Naive thymus-derived CD8-positive, alpha-beta T cell (primary cell): Measurements from ENCODE around the gene LRRC25. TPM values are rescaled to one million over a fixed set of nuclear protein-coding genes. Genes with fewer than 3 reads are reported as not detected.
"Not testable (repeated sequence)": the region's sequence is repeated elsewhere in the genome, so short reads cannot be mapped to it uniquely, and the experiment has no call there.

ENCODE experiments used
- ATAC-seq, 2 donors: fragments of 150-1000 bp; cut with Tn5 transposase in 1 of 2; sonication (Bioruptor Pico), chemical (Tn5 transposase) in 1 of 2; 1 replicate in 1 of 2; 2 replicates in 1 of 2; pipeline ENCODE4 v1.10.0; 2021; ENCODE audit warnings: mild to moderate bottlenecking in 2 of 2, moderate library complexity in 2 of 2
- POLR2A ChIA-PET: fragments of 350-600 bp; sonication (Branson Sonifier 250); formaldehyde crosslinking; loops from one replicate; lab custom pipeline; 2021; ENCODE audit warnings: antibody characterized with exemption; lab: Charles Lee
- DNase-seq, 10 donors: peaks; one replicate each; pipeline versions ENCODE4 v3.0.0 to v3.0.0-alpha.2; 2020 to 2022
- H3K27ac Mint-ChIP-seq, 10 donors: one replicate each; pipeline ENCODE4 v1.8.0; 2020 to 2022; ENCODE audit warnings: mild to moderate bottlenecking in 10 of 10, mixed read lengths in 10 of 10, moderate library complexity in 4 of 10, inconsistent platforms in 1 of 10
- H3K27me3 Mint-ChIP-seq, 5 donors: one replicate each; pipeline ENCODE4 v1.8.0; 2021 to 2022; ENCODE audit warnings: mixed read lengths in 5 of 5
- H3K36me3 Mint-ChIP-seq, 3 donors: one replicate each; pipeline ENCODE4 v1.8.0; 2020 to 2022; ENCODE audit warnings: mixed read lengths in 3 of 3, mild to moderate bottlenecking in 2 of 3, inconsistent platforms in 1 of 3
- H3K4me1 Mint-ChIP-seq, 4 donors: one replicate each; pipeline ENCODE4 v1.8.0; 2021 to 2022; ENCODE audit warnings: mixed read lengths in 4 of 4
- H3K4me3 Mint-ChIP-seq, 10 donors: one replicate each; pipeline ENCODE4 v1.8.0; 2020 to 2022; ENCODE audit warnings: mild to moderate bottlenecking in 10 of 10, mixed read lengths in 10 of 10, moderate library complexity in 6 of 10, inconsistent platforms in 1 of 10
- H3K9me3 Mint-ChIP-seq, 9 donors: one replicate each; pipeline ENCODE4 v1.8.0; 2020 to 2022; ENCODE audit warnings: mixed read lengths in 9 of 9, mild to moderate bottlenecking in 3 of 9, inconsistent platforms in 1 of 9, moderate library complexity in 1 of 9
- polyA plus RNA-seq, 3 donors: library from polyadenylated mRNA; unstranded; fragments of 300-500 nt; fragmentation: Illumina TruSeq; gene quantifications; one replicate each; pipeline ENCODE4 v1.2.3, GENCODE V29; 2021
- total RNA-seq, 8 experiments: library from RNA in 2 of 8; stranded (reverse) in 2 of 8; gene quantifications; one replicate each; pipeline ENCODE4 v1.2.3 and lab custom pipeline; 2021 to 2026

LRRC25 gene
- total and polyA plus RNA-seq, 5 experiments from 2014 or later: 0.13 to 0.39 (median 0.21) TPM; not detected in 1

- H3K27me3 Mint-ChIP-seq, DNase-seq, H3K27ac Mint-ChIP-seq, H3K4me3 Mint-ChIP-seq, ATAC-seq, H3K9me3 Mint-ChIP-seq, H3K4me1 Mint-ChIP-seq: not testable (repeated sequence)
- POLR2A ChIA-PET: interaction anchor here (1.0 to 2.2 kb wide), 2 partner anchors 19 to 85 kb away, joined by 3 to 6 read pairs; no protein-coding TSS in a partner anchor
- H3K36me3 Mint-ChIP-seq: peaks cover 0 to 73% (median 39%) of the 10 kb centered on the region in 3 donors
Observed at GRCh38 chr19:18364277-18364825, 33.1 kb downstream of the LRRC25 start.

- H3K36me3 Mint-ChIP-seq: peaks cover 0 to 77% (median 43%) of the 10 kb centered on the region in 3 donors
- no peak overlapping the region for H3K4me3 Mint-ChIP-seq
- POLR2A ChIA-PET: interaction anchor here (1.0 to 2.2 kb wide), 2 partner anchors 20 to 84 kb away, joined by 3 to 6 read pairs; no protein-coding TSS in a partner anchor
- H3K27ac Mint-ChIP-seq: no peak overlapping the region
- no peaks in the 10 kb centered on the region for H3K27me3 Mint-ChIP-seq
- no peaks in the 10 kb centered on the region for H3K9me3 Mint-ChIP-seq
- peaks cover 0 to 7% (median 1%) of the 10 kb centered on the region in 4 donors for H3K4me1 Mint-ChIP-seq
- DNase-seq (no peak), ATAC-seq (no peak)
Observed at GRCh38 chr19:18363787-18364186, 33.6 kb downstream of the LRRC25 start.

GRCh38 chr19:18362934-18363542 lies 34.4 kb downstream of the LRRC25 start:
- Mint-ChIP-seq H3K4me1 (peaks cover 0 to 7% (median 1%) of the 10 kb centered on the region in 4 donors), H3K27me3 (no peaks in the 10 kb centered on the region), H3K4me3 (no peak overlapping the region), H3K36me3 (peaks cover 0 to 84% (median 49%) of the 10 kb centered on the region in 3 donors), H3K9me3 (no peaks in the 10 kb centered on the region), H3K27ac (no peak overlapping the region)
- no peak for ATAC-seq
- POLR2A ChIA-PET: interaction anchor here (1.0 kb wide), 1 partner anchor 84 kb away, joined by 3 read pairs; no protein-coding TSS in a partner anchor
- no peak for DNase-seq

DNA sequence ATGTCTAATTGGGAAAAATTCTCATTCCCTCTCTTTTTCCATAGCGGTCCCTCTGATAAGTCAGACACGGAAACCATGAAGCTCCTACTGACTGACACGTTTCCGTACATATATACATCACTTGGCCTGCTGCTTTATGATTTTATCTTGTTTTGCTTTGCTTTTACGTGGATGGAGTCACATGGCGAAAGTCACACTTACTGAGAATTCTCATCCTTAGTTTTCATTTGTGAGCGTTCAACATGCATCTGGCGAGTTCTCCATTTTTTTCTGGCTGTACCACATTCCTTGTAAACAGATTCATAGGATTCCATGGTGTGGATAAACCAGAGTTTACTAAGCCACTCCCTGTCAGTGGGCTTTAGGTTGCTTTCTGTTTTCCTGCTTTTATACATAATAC lies 35.8 kb downstream of the LRRC25 start:
- ATAC-seq: no peak
- Mint-ChIP-seq H3K27me3 (no peaks in the 10 kb centered on the region), H3K4me1 (peaks cover 0 to 7% (median 0%) of the 10 kb centered on the region in 4 donors), H3K36me3 (peaks cover 0 to 91% (median 54%) of the 10 kb centered on the region in 3 donors), H3K4me3 (no peak overlapping the region), H3K9me3 (no peaks in the 10 kb centered on the region), H3K27ac (no peak overlapping the region)
- POLR2A ChIA-PET: no interaction called here
- no peak for DNase-seq

DNA sequence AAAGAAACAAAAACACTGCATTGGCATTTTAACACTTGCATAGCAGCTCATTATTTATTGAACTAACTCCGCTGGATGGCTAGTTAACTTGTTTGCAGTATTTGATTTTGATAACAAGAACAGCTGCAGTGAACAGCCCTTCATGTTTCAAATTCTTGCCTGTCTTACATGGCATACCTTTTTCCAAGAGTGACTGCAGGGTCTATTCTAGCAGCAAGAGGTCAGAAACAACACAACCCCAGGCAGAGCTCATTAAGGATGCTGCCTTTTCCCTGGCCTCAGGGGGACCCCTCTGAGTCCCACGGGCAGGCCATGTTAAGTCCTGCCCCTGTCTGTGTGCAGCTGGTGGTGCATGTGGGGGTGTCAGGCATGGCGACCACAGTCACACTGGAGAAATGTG lies 40.4 kb downstream of the LRRC25 start:
- H3K4me3 Mint-ChIP-seq: no peak overlapping the region
- H3K4me1 Mint-ChIP-seq: peaks cover 0 to 2% (median 1%) of the 10 kb centered on the region in 4 donors
- ATAC-seq: no peak
- no peak overlapping the region for H3K27ac Mint-ChIP-seq
- POLR2A ChIA-PET: no interaction called here
- H3K9me3 Mint-ChIP-seq: no peaks in the 10 kb centered on the region
- H3K27me3 Mint-ChIP-seq: no peaks in the 10 kb centered on the region
- no peak for DNase-seq
- peaks cover 0 to 85% (median 41%) of the 10 kb centered on the region in 3 donors for H3K36me3 Mint-ChIP-seq

- ATAC-seq, H3K27ac Mint-ChIP-seq, H3K9me3 Mint-ChIP-seq, H3K4me3 Mint-ChIP-seq, H3K4me1 Mint-ChIP-seq, POLR2A ChIA-PET, DNase-seq, H3K27me3 Mint-ChIP-seq: not testable (repeated sequence)
- peaks cover 3 to 81% (median 41%) of the 10 kb centered on the region in 3 donors for H3K36me3 Mint-ChIP-seq
Observed at GRCh38 chr19:18354743-18355142, 42.7 kb downstream of the LRRC25 start.

DNA sequence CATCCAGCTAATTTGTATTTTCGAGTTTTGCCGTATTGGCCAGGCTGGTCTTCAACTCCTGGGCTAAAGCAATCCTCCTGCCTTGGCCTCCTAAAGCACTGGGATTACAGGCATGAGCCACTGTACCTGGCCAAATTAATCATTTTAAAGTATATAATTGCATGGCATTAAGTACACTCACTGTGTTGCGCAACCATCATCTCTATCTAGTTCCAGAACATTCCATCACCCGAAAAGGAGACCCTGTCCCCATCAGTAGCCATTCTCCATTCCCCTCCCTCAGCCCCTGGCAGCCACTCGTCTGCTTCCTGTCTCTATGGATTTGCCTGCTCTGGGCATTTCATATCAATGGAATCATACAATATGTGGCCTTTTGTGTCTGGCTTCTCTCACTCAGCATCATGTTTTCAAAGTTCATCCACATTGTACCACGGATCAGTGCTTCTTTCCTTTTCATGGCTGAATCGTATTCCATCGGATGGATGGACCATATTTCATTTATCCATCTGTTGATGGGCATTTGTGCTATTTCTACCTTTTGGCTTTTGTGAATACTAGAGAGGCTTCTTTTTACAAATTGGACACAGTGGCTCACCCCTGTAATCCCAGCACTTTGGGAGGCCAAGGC lies 43.9 kb downstream of the LRRC25 start:
- POLR2A ChIA-PET: no interaction called here
- Mint-ChIP-seq H3K27me3 (no peaks in the 10 kb centered on the region), H3K4me1 (peaks cover 0 to 2% (median 1%) of the 10 kb centered on the region in 4 donors), H3K4me3 (no peak overlapping the region), H3K9me3 (no peaks in the 10 kb centered on the region), H3K27ac (no peak overlapping the region), H3K36me3 (peaks cover 3 to 79% (median 34%) of the 10 kb centered on the region in 3 donors)
- ATAC-seq: no peak
- DNase-seq: no peak

DNA sequence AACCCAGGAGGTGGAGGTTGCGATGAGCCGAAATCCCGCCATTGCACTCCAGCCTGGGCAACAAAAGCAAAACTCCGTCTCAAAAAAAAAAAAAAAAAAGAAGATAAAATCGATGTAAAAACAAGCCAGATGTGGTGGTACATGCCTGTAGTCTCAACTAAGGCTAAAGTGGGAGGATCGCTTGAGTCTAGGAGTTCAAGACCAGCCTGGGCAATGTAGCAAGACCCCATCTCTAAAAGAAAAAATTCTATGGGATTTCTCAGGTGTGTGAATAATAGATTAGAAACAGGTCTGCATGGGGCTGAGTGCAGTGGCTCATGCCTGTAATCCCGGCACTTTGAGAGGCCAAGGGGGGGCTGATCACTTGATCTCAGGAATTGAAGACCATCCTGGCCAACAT lies 45.9 kb downstream of the LRRC25 start:
- no peak for ATAC-seq
- Mint-ChIP-seq H3K27me3 (no peaks in the 10 kb centered on the region), H3K4me1 (peaks cover 0 to 11% (median 9%) of the 10 kb centered on the region in 4 donors), H3K9me3 (no peaks in the 10 kb centered on the region), H3K36me3 (peaks cover 3 to 74% (median 22%) of the 10 kb centered on the region in 3 donors), H3K27ac (no peak overlapping the region), H3K4me3 (no peak overlapping the region)
- DNase-seq: no peak
- POLR2A ChIA-PET: interaction anchor here (0.7 kb wide), 1 partner anchor 171 kb away, joined by 3 read pairs; the partner anchor contains the start of gene ELL

DNA sequence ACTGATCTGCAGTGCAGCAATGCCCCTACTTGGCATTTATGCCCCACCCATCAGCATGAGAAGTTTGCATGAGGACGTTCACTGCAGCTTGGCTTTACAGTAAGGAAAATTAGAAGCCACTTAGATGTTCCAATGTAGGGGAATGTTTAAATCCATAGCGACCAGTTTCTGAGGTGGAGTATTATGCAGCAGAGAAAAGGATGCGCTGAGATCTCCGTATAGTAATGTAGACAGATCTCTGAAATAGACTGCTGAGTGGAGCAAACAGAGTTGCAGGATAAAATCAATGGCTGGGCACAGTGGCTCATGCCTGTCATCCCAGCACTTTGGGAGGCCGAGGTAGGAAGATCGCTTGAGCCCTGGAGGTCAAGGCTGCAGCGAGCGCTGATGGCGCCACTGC lies 46.9 kb downstream of the LRRC25 start:
- peaks cover 5 to 17% (median 13%) of the 10 kb centered on the region in 4 donors for H3K4me1 Mint-ChIP-seq
- DNase-seq (no peak), ATAC-seq (no peak)
- no peak overlapping the region for H3K27ac Mint-ChIP-seq
- POLR2A ChIA-PET: no interaction called here
- H3K9me3 Mint-ChIP-seq: no peaks in the 10 kb centered on the region
- H3K27me3 Mint-ChIP-seq: no peaks in the 10 kb centered on the region
- H3K4me3 Mint-ChIP-seq: no peak overlapping the region
- peaks cover 3 to 72% (median 17%) of the 10 kb centered on the region in 3 donors for H3K36me3 Mint-ChIP-seq

GRCh38 chr19:18349524-18350128 lies 47.8 kb downstream of the LRRC25 start:
- Mint-ChIP-seq H3K36me3 (peaks cover 3 to 72% (median 15%) of the 10 kb centered on the region in 3 donors), H3K27me3 (no peaks in the 10 kb centered on the region), H3K4me1 (peaks cover 5 to 17% (median 13%) of the 10 kb centered on the region in 4 donors), H3K9me3 (no peaks in the 10 kb centered on the region), H3K27ac (peak overlapping the region in 2 of 10 donors; percentile 29 to 33), H3K4me3 (no peak overlapping the region)
- ATAC-seq (no peak), DNase-seq (no peak)
- POLR2A ChIA-PET: no interaction called here

DNA sequence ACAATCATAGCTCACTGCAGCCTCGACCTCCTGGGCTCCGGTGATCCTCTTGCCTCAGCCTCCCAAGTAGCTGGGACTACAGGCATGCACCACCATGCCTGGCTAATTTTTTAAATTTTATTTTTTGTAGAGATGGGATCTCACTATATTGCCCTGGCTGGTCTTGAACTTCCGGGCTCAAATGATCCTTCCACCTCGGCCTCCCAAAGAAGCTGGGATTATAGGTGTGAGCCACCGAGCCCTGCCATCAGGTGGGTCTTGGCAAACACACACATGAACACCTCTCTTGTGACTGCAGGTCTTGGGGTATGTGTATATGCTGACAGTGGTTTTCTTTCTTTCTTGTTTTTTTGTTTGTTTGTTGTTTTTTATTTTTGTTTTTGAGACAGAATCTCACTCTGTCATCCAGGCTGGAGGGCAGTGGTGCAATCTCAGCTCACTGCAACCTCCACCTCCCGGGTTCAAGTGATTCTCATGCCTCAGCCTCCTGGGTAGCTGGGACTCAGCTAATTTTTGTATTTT lies 48.5 kb downstream of the LRRC25 start:
- H3K27me3 Mint-ChIP-seq, POLR2A ChIA-PET, DNase-seq, H3K4me3 Mint-ChIP-seq, ATAC-seq, H3K9me3 Mint-ChIP-seq: not testable (repeated sequence)
- Mint-ChIP-seq H3K36me3 (peaks cover 3 to 74% (median 14%) of the 10 kb centered on the region in 3 donors), H3K4me1 (peaks cover 5 to 17% (median 13%) of the 10 kb centered on the region in 4 donors), H3K27ac (peak overlapping the region in 1 of 10 donors; percentile 15)

DNA sequence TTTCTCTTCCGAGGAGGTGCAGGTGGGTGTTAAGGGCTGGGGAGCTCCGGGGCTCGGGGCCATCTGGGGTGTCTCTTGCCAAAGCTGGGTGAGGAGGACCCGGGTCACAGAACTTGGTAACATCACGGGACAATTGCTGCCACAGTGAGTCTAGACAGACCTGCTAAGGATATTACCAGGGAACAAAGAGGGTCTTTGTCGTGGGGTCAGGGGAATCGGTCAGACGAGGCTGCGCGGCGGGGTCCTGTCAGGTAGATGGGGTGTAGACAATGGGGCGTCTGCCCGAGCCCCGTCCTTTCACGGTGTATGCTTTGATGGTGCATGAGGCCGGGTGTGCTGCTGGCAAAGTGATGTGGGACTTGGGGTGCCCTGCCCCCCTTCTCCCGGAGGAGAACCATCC lies 49.3 kb downstream of the LRRC25 start:
- DNase-seq (no peak), ATAC-seq (no peak)
- no peak overlapping the region for H3K4me3 Mint-ChIP-seq
- POLR2A ChIA-PET: no interaction called here
- H3K4me1 Mint-ChIP-seq: peaks cover 5 to 17% (median 13%) of the 10 kb centered on the region in 4 donors
- no peak overlapping the region for H3K27ac Mint-ChIP-seq
- no peaks in the 10 kb centered on the region for H3K27me3 Mint-ChIP-seq
- H3K9me3 Mint-ChIP-seq: no peaks in the 10 kb centered on the region
- peaks cover 3 to 74% (median 8%) of the 10 kb centered on the region in 3 donors for H3K36me3 Mint-ChIP-seq
